Parathyroid adenoma (tissue), 2 donors: ENCODE results near the gene CHD9.
A peak's percentile ranks its signal among the peaks of the same experiment; 100 is the strongest.

ENCODE experiments used
- H2AFZ ChIP-seq: fragments of 300-600 bp; sonication (generic); one replicate; pipeline ENCODE4 v1.7.0; 2017; ENCODE audit warnings: antibody characterized with exemption, mild to moderate bottlenecking
- H3K27ac ChIP-seq: fragments of 300-600 bp; sonication (generic); one replicate; pipeline ENCODE4 v1.7.0; 2017
- H3K27me3 ChIP-seq: fragments of 300-600 bp; sonication (generic); one replicate; pipeline ENCODE4 v1.7.0; 2017; ENCODE audit warnings: low read length; ENCODE audit not compliant: control insufficient read depth, insufficient read depth
- H3K36me3 ChIP-seq: fragments of 300-600 bp; sonication (generic); one replicate; pipeline ENCODE4 v1.7.0; 2017; ENCODE audit warnings: low read length; ENCODE audit not compliant: control insufficient read depth, insufficient read depth
- H3K4me1 ChIP-seq: fragments of 300-600 bp; sonication (generic); one replicate; pipeline ENCODE4 v1.7.0; 2017; ENCODE audit warnings: control low read depth
- H3K4me2 ChIP-seq: fragments of 300-600 bp; sonication (generic); one replicate; pipeline ENCODE4 v1.7.0; 2017; ENCODE audit warnings: low read length
- H3K4me3 ChIP-seq: fragments of 300-600 bp; sonication (generic); one replicate; pipeline ENCODE4 v1.7.0; 2017; ENCODE audit warnings: low read depth, low read length
- H3K79me2 ChIP-seq: fragments of 300-600 bp; sonication (generic); one replicate; pipeline ENCODE4 v1.7.0; 2017; ENCODE audit warnings: control low read depth
- H3K9ac ChIP-seq: fragments of 300-600 bp; sonication (generic); one replicate; pipeline ENCODE4 v1.7.0; 2017; ENCODE audit warnings: mild to moderate bottlenecking
- H3K9me3 ChIP-seq: fragments of 300-600 bp; sonication (generic); one replicate; pipeline ENCODE4 v1.7.0; 2017; ENCODE audit warnings: low read length; ENCODE audit not compliant: control insufficient read depth
- CTCF ChIP-seq: fragments of 300-600 bp; sonication (generic); IDR thresholded peaks from one replicate; pipeline ENCODE4 v1.7.0; 2017; ENCODE audit warnings: antibody characterized with exemption, mild to moderate bottlenecking
- donor health status: primary hyperparathyroidism.

CHD9 gene

DNA sequence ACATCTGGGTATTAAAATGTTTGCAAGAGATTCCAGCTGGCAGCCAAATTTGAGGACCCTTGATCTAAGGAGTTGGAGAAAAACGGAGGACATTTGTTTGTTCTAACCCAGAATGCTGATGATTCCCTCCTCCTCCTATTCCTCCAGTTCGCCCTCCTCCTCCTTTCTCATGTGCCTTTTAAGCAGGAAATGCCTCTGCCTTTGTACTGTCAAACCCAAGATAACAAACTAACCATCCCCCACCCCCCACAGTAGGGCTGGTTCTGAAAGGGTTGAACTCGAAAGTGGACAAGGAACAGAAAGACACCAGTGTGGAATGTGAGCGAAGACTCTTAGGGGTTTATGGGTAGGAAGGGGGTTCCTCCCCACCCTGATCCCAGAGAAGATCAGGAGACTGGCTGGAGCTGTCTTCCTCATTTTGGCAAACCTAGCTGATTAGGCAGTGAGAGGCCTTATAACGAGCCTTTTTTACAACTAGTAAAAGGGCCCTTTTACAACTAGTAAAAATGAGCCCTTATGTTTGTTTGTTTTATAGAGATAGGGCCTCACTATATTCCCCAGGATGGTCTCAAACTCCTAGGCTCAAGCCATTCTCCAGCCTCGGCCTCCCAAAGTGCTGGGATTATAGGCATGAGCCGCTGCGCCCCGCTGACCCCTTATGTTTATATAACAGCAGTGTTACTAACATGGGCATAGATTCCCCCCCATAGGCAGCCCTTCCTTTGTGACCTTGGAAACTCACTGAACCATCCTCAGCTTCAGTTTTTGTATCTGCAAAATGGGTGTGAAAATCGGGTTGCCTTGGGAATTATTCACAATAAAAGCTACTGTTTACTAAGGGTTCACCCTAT lies 975 bp downstream of the CHD9 start:
- Histone ChIP-seq H3K27me3 (no peaks in the 10 kb centered on the region), H3K4me2 (peak overlapping the region; percentile 96), H3K79me2 (peaks cover 40% of the 10 kb centered on the region), H2AFZ (peak overlapping the region; percentile 96), H3K4me1 (peaks cover 10% of the 10 kb centered on the region), H3K9me3 (no peaks in the 10 kb centered on the region), H3K27ac (peak overlapping the region; percentile 79), H3K36me3 (no peaks in the 10 kb centered on the region), H3K4me3 (peak overlapping the region; percentile 77), H3K9ac (peak overlapping the region; percentile 2)
- TF ChIP-seq CTCF = no peak

DNA sequence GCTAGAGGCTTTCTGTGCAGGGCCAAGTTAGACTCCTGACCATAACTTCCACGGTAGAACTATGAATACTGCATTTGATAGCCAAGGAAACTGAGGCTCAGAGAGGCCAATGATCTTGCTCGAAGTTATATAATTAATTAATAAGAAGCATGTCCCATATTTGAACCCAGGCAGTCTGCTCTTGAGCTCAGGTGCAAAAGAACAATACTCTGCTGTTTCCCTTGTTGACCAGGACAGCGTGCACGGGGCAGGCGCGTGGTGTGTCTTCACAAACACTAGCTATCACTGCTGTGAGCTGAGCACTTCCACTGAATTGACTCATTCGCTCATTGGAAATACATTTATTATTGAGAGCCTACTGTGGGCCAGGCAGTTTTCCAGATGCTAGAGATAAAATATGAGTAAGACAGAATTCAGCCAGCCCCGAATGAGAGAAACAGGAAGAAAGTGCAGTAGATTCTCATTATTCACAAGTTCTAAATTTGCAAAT lies 1.6 kb downstream of the CHD9 start:
- H3K9ac ChIP-seq = no peak overlapping the region
- H3K4me1 ChIP-seq = peaks cover 10% of the 10 kb centered on the region
- H3K79me2 ChIP-seq = peaks cover 43% of the 10 kb centered on the region
- H3K27me3 ChIP-seq = no peaks in the 10 kb centered on the region
- peak overlapping the region; percentile 79 for H3K27ac ChIP-seq
- no peak overlapping the region for H3K4me3 ChIP-seq
- H3K9me3 ChIP-seq = no peaks in the 10 kb centered on the region
- no peak overlapping the region for H2AFZ ChIP-seq
- H3K4me2 ChIP-seq = no peak overlapping the region
- no peaks in the 10 kb centered on the region for H3K36me3 ChIP-seq
- no peak for TF ChIP-seq CTCF

DNA sequence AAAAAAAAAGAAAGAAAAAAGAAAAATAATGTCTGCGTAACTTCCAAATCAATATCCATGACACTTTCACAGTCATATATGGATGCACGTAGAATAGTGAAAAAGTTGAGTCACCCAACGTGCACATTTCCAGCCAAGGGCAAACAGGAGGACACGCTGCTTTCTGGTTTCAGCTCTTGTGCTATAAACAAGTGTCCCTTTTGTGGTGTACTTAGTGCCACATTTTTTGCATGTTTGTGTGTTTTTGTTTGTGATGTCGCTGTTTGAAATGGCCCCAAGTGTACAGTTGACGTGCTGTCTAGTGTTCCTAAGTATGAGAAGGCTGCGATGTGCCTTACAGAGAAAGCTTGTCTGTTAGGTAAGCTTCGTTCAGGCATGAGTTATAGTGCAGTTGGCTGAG lies 2.9 kb downstream of the CHD9 start:
- Histone ChIP-seq H3K9ac (no peak overlapping the region), H3K4me2 (no peak overlapping the region), H3K4me3 (no peak overlapping the region), H3K36me3 (no peaks in the 10 kb centered on the region), H3K79me2 (peaks cover 49% of the 10 kb centered on the region), H3K4me1 (peaks cover 10% of the 10 kb centered on the region), H3K27me3 (no peaks in the 10 kb centered on the region), H2AFZ (no peak overlapping the region), H3K27ac (no peak overlapping the region), H3K9me3 (no peaks in the 10 kb centered on the region)
- no peak for TF ChIP-seq CTCF

- Histone ChIP-seq H3K27me3 (no peaks in the 10 kb centered on the region), H3K9me3 (no peaks in the 10 kb centered on the region), H3K79me2 (peaks cover 49% of the 10 kb centered on the region), H3K4me1 (peaks cover 10% of the 10 kb centered on the region), H3K9ac (no peak overlapping the region), H3K36me3 (no peaks in the 10 kb centered on the region), H3K4me3 (no peak overlapping the region), H3K4me2 (no peak overlapping the region), H3K27ac (no peak overlapping the region), H2AFZ (no peak overlapping the region)
- no peak for TF ChIP-seq CTCF
These were observed 3.6 kb downstream of the CHD9 start for GRCh38 chr16:53058441-53058840.

DNA sequence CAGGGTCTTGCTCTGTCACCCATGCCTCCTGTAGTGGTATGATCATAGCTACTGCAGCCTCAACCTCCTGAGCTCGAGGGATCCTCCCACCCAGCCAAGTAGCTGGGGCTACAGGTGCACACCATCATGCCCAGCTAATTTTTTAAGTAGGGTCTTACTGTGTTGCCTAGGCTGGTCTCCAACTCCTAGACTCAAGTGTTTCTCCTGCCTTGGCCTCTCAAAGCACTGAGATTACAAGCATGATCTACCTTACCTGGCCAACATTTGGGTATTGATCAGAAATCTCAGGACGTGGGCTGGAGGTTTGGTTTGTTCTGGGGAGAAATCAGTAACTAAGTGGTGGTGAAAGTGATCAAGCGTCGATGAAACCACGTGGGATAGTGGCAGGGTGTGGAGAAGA lies 4.1 kb downstream of the CHD9 start:
- H3K36me3 ChIP-seq = no peaks in the 10 kb centered on the region
- H3K27me3 ChIP-seq = no peaks in the 10 kb centered on the region
- TF ChIP-seq CTCF = no peak
- no peak overlapping the region for H3K27ac ChIP-seq
- no peak overlapping the region for H3K9ac ChIP-seq
- peaks cover 10% of the 10 kb centered on the region for H3K4me1 ChIP-seq
- H3K9me3 ChIP-seq = no peaks in the 10 kb centered on the region
- no peak overlapping the region for H3K4me3 ChIP-seq
- H3K4me2 ChIP-seq = no peak overlapping the region
- peaks cover 52% of the 10 kb centered on the region for H3K79me2 ChIP-seq
- no peak overlapping the region for H2AFZ ChIP-seq
